Measurements from ENCODE around the gene PTPRN2. TPM values are rescaled to one million over a fixed set of nuclear protein-coding genes. Genes with fewer than 3 reads are reported as not detected.
"Not testable (repeated sequence)": the region's sequence is repeated elsewhere in the genome, so short reads cannot be mapped to it uniquely, and the experiment has no call there.

PTPRN2 gene
- polyA plus RNA-seq, 4 donors, result 1.6 to 11.7 (median 4.0) TPM

DNA sequence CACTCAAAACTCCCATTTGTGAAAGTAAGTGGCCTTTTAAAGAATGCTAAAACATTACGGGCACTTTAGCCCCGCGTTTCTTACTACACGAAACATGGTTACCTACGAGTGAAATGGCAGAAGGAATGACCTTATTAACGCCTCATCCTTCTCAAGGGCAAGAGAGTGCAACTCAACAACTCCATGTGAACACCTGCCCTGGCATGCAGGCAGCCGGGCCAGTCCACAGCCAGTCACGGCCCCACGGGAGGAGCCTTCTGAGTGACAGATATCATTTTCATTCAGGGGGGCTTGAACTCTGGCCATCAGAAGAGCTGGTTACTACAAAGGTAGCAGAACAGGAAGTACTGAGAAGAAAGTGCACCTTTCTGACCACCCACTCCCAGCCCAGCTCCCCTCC is 236.1 kb downstream of the PTPRN2 start:
- H3K9me3 ChIP-seq (ENCODE audit: control insufficient read depth in 2 of 2, insufficient read depth in 1 of 2, low read depth in 1 of 2, low read length in 1 of 2), result peaks cover 0 to 11% of the 10 kb centered on the region in 2 donors
- peaks cover 0 to 3% (median 0%) of the 10 kb centered on the region in 3 donors for H3K27me3 ChIP-seq (ENCODE audit: control insufficient read depth in 3 of 3, insufficient read depth in 3 of 3, low read length in 3 of 3)
- H3K27ac ChIP-seq (ENCODE audit: low read depth in 1 of 3, low read length in 2 of 3), result no peak overlapping the region
- DNase-seq, result no peak
- no peaks in the 10 kb centered on the region for H3K36me3 ChIP-seq (ENCODE audit: control insufficient read depth in 3 of 3, insufficient read depth in 2 of 3, low read depth in 1 of 3, low read length in 3 of 3)
- no peak overlapping the region for H3K4me3 ChIP-seq (ENCODE audit: low read depth in 1 of 3, low read length in 3 of 3)
- WGBS, 3 donors, result 53 to 80% (median 68%) methylated on average over 9 of the region's 9 CpGs
- no peaks in the 10 kb centered on the region for H3K4me1 ChIP-seq (ENCODE audit: control insufficient read depth in 3 of 3, insufficient read depth in 2 of 3, low read depth in 1 of 3, low read length in 2 of 3)
- FAIRE-seq, result no peak

DNA sequence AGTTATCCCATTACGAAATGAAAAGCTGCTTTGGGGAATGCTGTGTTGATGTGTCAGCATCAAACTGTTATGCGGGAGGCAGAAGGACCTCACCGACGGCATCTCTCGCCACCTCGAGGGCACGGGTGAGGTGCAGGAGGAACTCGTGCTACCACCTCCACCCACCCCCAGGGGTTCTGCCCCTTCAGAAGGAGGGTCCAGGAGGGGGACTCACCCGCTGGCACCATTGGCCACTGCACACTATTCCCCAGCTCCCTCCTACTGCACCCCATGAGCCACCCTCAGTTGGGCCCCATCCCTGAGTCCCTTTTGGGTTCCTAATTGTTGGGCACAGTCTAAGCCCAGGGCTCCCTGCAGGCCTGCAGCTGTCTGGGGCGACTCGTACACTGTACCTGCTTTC is 236.6 kb downstream of the PTPRN2 start:
- DNase-seq (no peak), FAIRE-seq (no peak)
- H3K27ac ChIP-seq (ENCODE audit: low read depth in 1 of 3, low read length in 2 of 3), result no peak overlapping the region
- H3K36me3 ChIP-seq (ENCODE audit: control insufficient read depth in 3 of 3, insufficient read depth in 2 of 3, low read depth in 1 of 3, low read length in 3 of 3), result no peaks in the 10 kb centered on the region
- peaks cover 0 to 3% (median 0%) of the 10 kb centered on the region in 3 donors for H3K27me3 ChIP-seq (ENCODE audit: control insufficient read depth in 3 of 3, insufficient read depth in 3 of 3, low read length in 3 of 3)
- no peaks in the 10 kb centered on the region for H3K4me1 ChIP-seq (ENCODE audit: control insufficient read depth in 3 of 3, insufficient read depth in 2 of 3, low read depth in 1 of 3, low read length in 2 of 3)
- WGBS, 3 donors, result 84 to 91% (median 90%) methylated on average over 11 of the region's 11 CpGs
- peaks cover 0 to 9% of the 10 kb centered on the region in 2 donors for H3K9me3 ChIP-seq (ENCODE audit: control insufficient read depth in 2 of 2, insufficient read depth in 1 of 2, low read depth in 1 of 2, low read length in 1 of 2)
- no peak overlapping the region for H3K4me3 ChIP-seq (ENCODE audit: low read depth in 1 of 3, low read length in 3 of 3)

DNA sequence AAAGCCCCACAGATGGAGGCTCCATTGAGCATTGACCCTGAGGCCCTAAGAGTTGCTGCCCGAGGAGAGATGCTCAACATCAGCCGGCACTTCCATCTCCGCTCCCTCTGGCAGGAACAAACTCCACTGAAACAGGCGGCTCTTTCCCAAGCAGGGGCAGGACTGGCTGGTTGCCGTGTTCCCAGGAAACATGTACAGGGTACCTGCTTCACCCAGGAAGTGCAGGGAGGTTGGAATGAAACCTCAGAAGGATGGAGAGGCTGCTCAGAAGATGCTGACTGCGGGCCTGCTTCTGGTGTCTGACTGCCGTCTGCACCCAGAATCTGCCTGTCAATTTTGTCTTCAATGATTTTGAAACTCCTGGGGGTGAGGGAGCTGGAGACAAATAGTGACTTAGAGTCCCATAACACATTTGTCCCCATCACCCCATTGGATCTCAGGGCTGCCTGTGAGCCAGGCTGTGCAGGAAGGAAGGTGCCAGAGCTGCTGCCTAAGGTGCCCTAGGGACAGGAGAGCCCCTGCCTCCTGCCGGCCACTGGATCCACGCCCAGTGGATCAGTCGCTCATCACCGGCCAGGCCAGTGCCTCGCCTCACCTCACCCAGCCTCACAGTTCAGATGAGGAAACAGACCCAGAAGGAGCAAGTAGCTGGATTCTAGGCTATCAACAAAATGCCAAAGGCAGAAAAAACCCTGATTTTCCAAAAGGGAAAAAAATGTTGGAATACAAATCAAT is 237.3 kb downstream of the PTPRN2 start:
- Histone ChIP-seq H3K27ac (ENCODE audit: low read depth in 1 of 3, low read length in 2 of 3) (no peak overlapping the region), H3K4me1 (ENCODE audit: control insufficient read depth in 3 of 3, insufficient read depth in 2 of 3, low read depth in 1 of 3, low read length in 2 of 3) (no peaks in the 10 kb centered on the region), H3K4me3 (ENCODE audit: low read depth in 1 of 3, low read length in 3 of 3) (no peak overlapping the region), H3K9me3 (ENCODE audit: control insufficient read depth in 2 of 2, insufficient read depth in 1 of 2, low read depth in 1 of 2, low read length in 1 of 2) (peaks cover 0 to 5% of the 10 kb centered on the region in 2 donors), H3K36me3 (ENCODE audit: control insufficient read depth in 3 of 3, insufficient read depth in 2 of 3, low read depth in 1 of 3, low read length in 3 of 3) (no peaks in the 10 kb centered on the region), H3K27me3 (ENCODE audit: control insufficient read depth in 3 of 3, insufficient read depth in 3 of 3, low read length in 3 of 3) (peaks cover 0 to 3% (median 0%) of the 10 kb centered on the region in 3 donors)
- FAIRE-seq (no peak), DNase-seq (no peak)
- 79% methylated on average over 12 of the region's 12 CpGs for WGBS, 3 donors

DNA sequence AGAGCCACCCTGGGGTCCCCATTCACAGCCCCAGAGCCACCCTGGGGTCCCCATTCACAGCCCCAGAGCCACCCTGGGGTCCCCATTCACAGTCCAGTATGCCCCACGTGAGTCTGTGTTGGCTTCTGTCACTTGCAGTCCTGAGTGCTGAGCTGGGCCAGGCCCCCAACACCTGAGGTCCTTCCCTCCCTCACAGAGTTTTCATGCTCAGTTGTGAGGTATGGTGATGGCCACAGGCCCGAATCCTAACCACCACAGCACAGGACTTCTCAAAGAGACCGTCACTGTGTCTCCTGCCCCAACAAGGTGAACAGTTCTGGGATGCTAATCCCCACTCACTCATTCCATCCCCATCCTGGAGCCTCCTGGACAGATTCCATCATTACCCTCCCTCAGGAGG is 239.2 kb downstream of the PTPRN2 start:
- 76 to 85% (median 79%) methylated on average over 3 of the region's 3 CpGs for WGBS, 3 donors
- Histone ChIP-seq H3K4me1 (ENCODE audit: control insufficient read depth in 3 of 3, insufficient read depth in 2 of 3, low read depth in 1 of 3, low read length in 2 of 3) (no peaks in the 10 kb centered on the region), H3K9me3 (ENCODE audit: control insufficient read depth in 2 of 2, insufficient read depth in 1 of 2, low read depth in 1 of 2, low read length in 1 of 2) (peaks cover 2 to 8% of the 10 kb centered on the region in 2 donors), H3K36me3 (ENCODE audit: control insufficient read depth in 3 of 3, insufficient read depth in 2 of 3, low read depth in 1 of 3, low read length in 3 of 3) (no peaks in the 10 kb centered on the region), H3K4me3 (ENCODE audit: low read depth in 1 of 3, low read length in 3 of 3) (no peak overlapping the region), H3K27me3 (ENCODE audit: control insufficient read depth in 3 of 3, insufficient read depth in 3 of 3, low read length in 3 of 3) (no peaks in the 10 kb centered on the region), H3K27ac (ENCODE audit: low read depth in 1 of 3, low read length in 2 of 3) (no peak overlapping the region)
- DNase-seq, result no peak
- no peak for FAIRE-seq

DNA sequence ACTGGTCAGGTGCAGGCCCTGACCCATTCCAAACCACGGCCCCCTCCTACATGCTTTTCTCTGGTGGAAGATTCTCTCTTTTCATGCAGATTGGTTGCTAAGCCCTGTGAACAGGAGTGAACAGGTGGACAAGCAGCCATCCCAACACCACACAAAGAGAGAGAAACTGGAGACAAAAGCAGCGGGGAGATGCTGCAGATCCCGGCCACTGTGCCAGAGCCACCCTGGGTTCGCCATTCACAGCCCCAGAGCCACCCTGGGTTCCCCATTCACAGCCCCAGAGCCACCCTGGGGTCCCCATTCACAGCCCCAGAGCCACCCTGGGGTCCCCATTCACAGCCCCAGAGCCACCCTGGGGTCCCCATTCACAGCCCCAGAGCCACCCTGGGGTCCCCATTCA is 239.6 kb downstream of the PTPRN2 start:
- not testable (repeated sequence) for H3K27me3 ChIP-seq (ENCODE audit: control insufficient read depth in 3 of 3, insufficient read depth in 3 of 3, low read length in 3 of 3); FAIRE-seq; H3K27ac ChIP-seq (ENCODE audit: low read depth in 1 of 3, low read length in 2 of 3); H3K9me3 ChIP-seq (ENCODE audit: control insufficient read depth in 2 of 2, insufficient read depth in 1 of 2, low read depth in 1 of 2, low read length in 1 of 2); H3K4me3 ChIP-seq (ENCODE audit: low read depth in 1 of 3, low read length in 3 of 3); H3K36me3 ChIP-seq (ENCODE audit: control insufficient read depth in 3 of 3, insufficient read depth in 2 of 3, low read depth in 1 of 3, low read length in 3 of 3); H3K4me1 ChIP-seq (ENCODE audit: control insufficient read depth in 3 of 3, insufficient read depth in 2 of 3, low read depth in 1 of 3, low read length in 2 of 3); DNase-seq
- WGBS, 3 donors, result 91 to 96% (median 92%) methylated on average over 3 to 4 of the region's 4 CpGs

DNA sequence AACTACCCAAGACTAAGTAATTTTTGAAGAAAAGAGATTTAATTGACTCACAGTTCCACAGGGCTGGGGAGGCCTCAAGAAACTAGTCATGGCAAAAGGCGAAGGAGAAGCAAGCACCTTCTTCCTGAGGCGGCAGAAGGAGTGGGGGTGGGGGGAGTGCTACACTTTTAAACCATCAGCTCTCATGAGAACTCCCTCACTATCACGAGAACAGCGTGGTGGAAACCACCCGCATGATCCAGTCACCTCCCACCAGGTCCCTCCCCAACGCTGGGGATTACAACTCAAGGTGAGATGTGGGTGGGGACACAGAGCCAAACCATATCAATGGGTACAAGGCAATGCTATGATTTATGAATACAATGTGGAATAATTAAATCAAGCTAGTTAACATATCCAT is 241.9 kb downstream of the PTPRN2 start:
- H3K27ac ChIP-seq (ENCODE audit: low read depth in 1 of 3, low read length in 2 of 3), result no peak overlapping the region
- FAIRE-seq (no peak), DNase-seq (no peak)
- no peaks in the 10 kb centered on the region for H3K36me3 ChIP-seq (ENCODE audit: control insufficient read depth in 3 of 3, insufficient read depth in 2 of 3, low read depth in 1 of 3, low read length in 3 of 3)
- H3K4me3 ChIP-seq (ENCODE audit: low read depth in 1 of 3, low read length in 3 of 3), result no peak overlapping the region
- H3K27me3 ChIP-seq (ENCODE audit: control insufficient read depth in 3 of 3, insufficient read depth in 3 of 3, low read length in 3 of 3), result no peaks in the 10 kb centered on the region
- H3K4me1 ChIP-seq (ENCODE audit: control insufficient read depth in 3 of 3, insufficient read depth in 2 of 3, low read depth in 1 of 3, low read length in 2 of 3), result no peaks in the 10 kb centered on the region
- H3K9me3 ChIP-seq (ENCODE audit: control insufficient read depth in 2 of 2, insufficient read depth in 1 of 2, low read depth in 1 of 2, low read length in 1 of 2), result peaks cover 2 to 13% of the 10 kb centered on the region in 2 donors
- 68 to 76% (median 76%) methylated on average over 6 of the region's 6 CpGs for WGBS, 3 donors

DNA sequence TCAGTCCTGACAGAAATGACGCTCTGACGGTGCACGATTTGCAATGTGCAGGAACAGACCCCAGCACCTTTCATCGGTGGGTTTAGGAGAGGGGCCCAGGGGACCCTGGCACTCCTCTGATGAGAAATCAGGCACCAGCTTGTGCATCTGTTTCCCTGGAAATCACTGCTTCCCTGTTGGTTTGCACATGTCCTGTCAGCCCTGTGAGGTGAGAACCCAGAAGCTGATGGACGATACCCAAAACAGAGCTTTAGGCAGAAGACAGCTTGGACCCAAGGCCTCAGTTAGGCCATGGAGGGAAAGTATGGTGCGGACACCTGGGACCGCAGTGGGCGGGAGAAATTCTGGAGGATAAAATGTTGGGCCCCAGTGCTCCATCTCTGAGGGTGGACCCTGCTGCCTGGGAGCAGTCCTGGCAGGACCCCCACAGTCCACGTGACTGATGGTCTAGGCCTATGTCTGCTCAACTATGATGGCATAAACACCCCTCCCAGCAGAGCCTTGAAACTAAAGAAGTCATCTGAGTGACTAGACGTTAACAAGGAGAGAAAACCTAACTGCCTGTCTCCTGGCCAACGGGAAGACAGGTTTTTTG is 242.8 kb downstream of the PTPRN2 start:
- no peak for FAIRE-seq
- Histone ChIP-seq H3K36me3 (ENCODE audit: control insufficient read depth in 3 of 3, insufficient read depth in 2 of 3, low read depth in 1 of 3, low read length in 3 of 3) (no peaks in the 10 kb centered on the region), H3K27ac (ENCODE audit: low read depth in 1 of 3, low read length in 2 of 3) (no peak overlapping the region), H3K4me3 (ENCODE audit: low read depth in 1 of 3, low read length in 3 of 3) (no peak overlapping the region), H3K4me1 (ENCODE audit: control insufficient read depth in 3 of 3, insufficient read depth in 2 of 3, low read depth in 1 of 3, low read length in 2 of 3) (no peaks in the 10 kb centered on the region), H3K27me3 (ENCODE audit: control insufficient read depth in 3 of 3, insufficient read depth in 3 of 3, low read length in 3 of 3) (no peaks in the 10 kb centered on the region), H3K9me3 (ENCODE audit: control insufficient read depth in 2 of 2, insufficient read depth in 1 of 2, low read depth in 1 of 2, low read length in 1 of 2) (peaks cover 2 to 13% of the 10 kb centered on the region in 2 donors)
- 75 to 88% (median 84%) methylated on average over 11 of the region's 11 CpGs for WGBS, 3 donors
- DNase-seq, result no peak

DNA sequence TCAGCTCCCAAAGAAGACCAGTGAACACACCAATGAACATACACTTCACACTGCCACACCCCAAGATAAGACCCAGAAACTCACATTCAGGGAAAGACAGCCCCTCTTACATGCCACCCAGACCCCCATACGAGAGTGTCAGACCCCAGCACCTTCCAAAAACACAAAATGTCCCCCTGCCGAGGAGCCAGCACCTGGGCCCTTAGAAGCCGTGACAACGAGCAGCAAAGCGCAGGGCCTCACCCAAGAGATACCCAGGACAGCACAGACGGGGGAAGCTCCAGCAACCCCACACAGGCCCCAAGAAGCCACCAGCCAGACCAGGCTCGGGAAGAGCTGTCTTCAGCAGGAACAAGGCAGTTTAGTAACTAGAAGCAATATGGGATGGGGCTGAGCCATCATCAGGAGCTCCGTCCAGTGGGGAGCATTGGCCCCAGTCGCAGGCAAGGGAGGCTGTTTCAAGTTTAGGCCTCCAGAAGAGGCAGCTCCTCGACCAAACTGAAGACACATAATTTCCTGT is 243.6 kb downstream of the PTPRN2 start:
- no peaks in the 10 kb centered on the region for H3K27me3 ChIP-seq (ENCODE audit: control insufficient read depth in 3 of 3, insufficient read depth in 3 of 3, low read length in 3 of 3)
- no peak overlapping the region for H3K27ac ChIP-seq (ENCODE audit: low read depth in 1 of 3, low read length in 2 of 3)
- no peak overlapping the region for H3K4me3 ChIP-seq (ENCODE audit: low read depth in 1 of 3, low read length in 3 of 3)
- no peaks in the 10 kb centered on the region for H3K4me1 ChIP-seq (ENCODE audit: control insufficient read depth in 3 of 3, insufficient read depth in 2 of 3, low read depth in 1 of 3, low read length in 2 of 3)
- FAIRE-seq (no peak), DNase-seq (no peak)
- H3K36me3 ChIP-seq (ENCODE audit: control insufficient read depth in 3 of 3, insufficient read depth in 2 of 3, low read depth in 1 of 3, low read length in 3 of 3), result no peaks in the 10 kb centered on the region
- H3K9me3 ChIP-seq (ENCODE audit: control insufficient read depth in 2 of 2, insufficient read depth in 1 of 2, low read depth in 1 of 2, low read length in 1 of 2), result peaks cover 2 to 13% of the 10 kb centered on the region in 2 donors
- WGBS, 3 donors, result 79 to 83% (median 81%) methylated on average over 10 of the region's 10 CpGs
